ENCODE results near the gene XPO4.

DNA sequence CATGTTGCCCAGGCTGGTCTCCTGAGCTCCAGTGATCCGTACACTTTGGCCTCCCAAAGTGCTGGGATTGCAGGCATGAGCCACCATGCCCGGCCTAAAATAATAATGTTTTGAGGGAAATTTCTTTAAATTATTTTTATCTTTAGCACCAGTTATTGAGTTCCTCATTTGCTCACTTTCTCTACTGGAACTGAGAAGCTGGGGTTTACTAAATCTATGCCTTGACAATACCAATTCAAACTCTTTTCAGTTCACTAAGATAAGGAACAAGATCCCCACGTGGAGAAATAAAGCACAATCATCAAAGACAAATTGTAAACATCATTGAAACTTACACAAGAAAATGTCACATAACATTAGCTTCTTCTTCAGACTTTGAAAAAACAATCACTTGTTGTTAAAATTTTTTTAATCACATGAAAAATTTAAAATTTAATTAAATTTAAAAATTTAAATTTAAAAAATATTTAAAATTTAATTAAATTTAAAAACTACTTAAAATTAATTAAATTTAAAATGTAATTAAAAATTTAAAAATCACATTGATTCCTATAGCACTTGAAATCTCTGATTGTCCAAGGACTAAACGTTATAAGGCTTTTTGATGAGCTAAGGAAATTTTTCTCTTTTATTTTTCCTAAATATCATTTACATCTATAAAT lies 25.2 kb upstream of the XPO4 start:
- TF ChIP-seq, protein P1, sequence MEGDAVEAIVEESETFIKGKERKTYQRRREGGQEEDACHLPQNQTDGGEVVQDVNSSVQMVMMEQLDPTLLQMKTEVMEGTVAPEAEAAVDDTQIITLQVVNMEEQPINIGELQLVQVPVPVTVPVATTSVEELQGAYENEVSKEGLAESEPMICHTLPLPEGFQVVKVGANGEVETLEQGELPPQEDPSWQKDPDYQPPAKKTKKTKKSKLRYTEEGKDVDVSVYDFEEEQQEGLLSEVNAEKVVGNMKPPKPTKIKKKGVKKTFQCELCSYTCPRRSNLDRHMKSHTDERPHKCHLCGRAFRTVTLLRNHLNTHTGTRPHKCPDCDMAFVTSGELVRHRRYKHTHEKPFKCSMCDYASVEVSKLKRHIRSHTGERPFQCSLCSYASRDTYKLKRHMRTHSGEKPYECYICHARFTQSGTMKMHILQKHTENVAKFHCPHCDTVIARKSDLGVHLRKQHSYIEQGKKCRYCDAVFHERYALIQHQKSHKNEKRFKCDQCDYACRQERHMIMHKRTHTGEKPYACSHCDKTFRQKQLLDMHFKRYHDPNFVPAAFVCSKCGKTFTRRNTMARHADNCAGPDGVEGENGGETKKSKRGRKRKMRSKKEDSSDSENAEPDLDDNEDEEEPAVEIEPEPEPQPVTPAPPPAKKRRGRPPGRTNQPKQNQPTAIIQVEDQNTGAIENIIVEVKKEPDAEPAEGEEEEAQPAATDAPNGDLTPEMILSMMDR (IDR thresholded peaks at IDR 0.05): no peak
- no peak for TF ChIP-seq POLR2A (IDR thresholded peaks at IDR 0.05)

All from body of pancreas (tissue), 4 donors.